CD4-positive, alpha-beta T cell treated with Interleukin-6 at 100 ng/mL for 8 hours (primary cell): ENCODE data around the gene SEC22C.
"Not testable (repeated sequence)": the region's sequence is repeated elsewhere in the genome, so short reads cannot be mapped to it uniquely, and the experiment has no call there.

Experiments used
- DNase-seq: peaks from one replicate; pipeline ENCODE4 v3.0.0-alpha.2; 2020; ENCODE audit warnings: mixed read lengths, low spot score

SEC22C gene

GRCh38 chr3:42581709-42582473, at the start of gene SEC22C:
Gene SEC22C, minus strand, starts transcription at chr3:42581967. Its CDS starts 12,921 bp downstream, at chr3:42569046.
- peak; percentile 96 for DNase-seq

DNA sequence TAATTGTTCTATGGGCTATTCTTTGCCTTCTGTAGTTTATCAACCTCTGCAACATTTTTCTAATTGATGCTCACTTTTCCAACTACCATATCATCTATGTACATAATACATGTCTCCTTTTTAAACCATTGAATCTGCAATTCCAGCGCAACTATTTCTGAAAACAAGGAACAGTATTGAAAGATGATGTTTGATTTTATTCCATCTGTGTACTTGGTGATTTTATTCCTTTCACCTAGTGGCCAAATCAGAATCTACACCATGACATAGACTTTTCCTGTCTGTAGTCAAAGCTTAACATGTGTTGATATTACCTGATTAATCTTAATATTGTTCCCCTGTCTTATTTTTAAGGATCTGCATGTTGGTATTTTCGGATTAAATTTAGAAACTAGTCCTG, 31.7 kb upstream of the SEC22C start:
- DNase-seq, result no peak

- DNase-seq, result no peak
Measured at GRCh38 chr3:42612928-42613327, 31.2 kb upstream of the SEC22C start.

GRCh38 chr3:42612217-42612616, 30.4 kb upstream of the SEC22C start:
- no peak for DNase-seq

DNA sequence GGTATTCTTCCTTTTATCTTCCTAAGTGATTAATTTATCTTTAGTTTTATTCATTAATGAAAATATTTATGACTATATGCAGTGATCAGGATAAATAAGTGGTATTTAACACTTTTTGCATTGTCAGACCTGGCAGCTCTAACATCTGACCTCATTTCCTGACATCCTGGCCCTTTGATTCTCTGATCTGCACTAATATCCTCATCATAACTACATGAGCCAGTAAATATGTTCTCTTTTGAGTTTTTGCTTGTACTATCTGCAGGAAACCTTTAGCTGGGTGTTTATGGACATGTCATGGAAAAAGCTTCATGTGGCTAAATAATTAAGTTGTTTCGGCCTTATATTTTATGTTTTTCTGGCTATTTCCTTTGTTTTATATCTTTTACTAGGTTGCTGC, 29.2 kb upstream of the SEC22C start:
- no peak for DNase-seq

DNA sequence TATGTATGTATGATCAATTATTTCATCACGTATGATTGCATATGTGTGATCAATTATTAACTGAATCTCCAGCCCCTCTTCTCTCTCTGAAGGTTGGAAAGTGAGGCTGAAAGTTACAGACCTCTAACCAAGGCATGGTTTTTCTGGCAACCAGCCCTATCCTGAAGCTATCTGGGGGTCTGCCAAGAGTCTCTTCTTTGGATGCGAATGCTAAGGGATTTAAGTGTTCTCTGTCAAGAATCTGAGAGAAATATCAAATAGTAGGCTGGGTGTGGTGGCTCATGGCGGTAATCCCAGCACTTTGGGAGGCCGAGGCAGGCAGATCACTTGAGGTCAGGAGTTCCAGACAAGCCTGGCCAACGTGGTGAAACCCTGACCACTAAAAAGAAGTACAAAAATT, 26.8 kb upstream of the SEC22C start:
- DNase-seq, result no peak

DNA sequence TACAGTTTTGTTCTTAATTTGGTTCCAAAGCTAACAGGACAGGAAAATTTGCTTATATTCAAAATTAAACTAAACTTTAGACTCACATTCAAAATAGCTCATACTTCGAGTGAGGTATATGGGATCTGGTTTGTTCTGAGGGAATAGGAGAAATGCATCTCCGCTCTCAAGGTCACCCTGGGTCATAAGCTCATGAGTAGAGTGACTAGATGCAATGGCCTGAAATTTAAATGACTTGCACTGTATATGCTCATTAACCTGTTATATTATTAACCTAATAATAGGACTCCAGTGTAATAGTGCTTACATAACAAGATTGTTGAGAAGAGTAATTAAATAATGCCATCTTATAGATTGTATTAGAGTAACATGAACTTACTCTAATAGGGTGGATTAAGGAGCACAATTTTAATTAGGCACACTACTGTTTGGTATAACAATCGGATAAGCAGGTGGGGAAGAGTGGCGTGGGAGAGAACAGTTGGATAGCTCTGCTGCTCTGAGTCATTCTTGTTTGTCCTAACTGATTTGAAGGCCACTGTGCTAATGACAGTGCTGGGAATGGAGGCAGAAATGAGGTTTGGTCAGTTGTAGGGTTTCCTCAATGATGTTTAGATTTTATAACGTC, 23.9 kb upstream of the SEC22C start:
- no peak for DNase-seq

DNA sequence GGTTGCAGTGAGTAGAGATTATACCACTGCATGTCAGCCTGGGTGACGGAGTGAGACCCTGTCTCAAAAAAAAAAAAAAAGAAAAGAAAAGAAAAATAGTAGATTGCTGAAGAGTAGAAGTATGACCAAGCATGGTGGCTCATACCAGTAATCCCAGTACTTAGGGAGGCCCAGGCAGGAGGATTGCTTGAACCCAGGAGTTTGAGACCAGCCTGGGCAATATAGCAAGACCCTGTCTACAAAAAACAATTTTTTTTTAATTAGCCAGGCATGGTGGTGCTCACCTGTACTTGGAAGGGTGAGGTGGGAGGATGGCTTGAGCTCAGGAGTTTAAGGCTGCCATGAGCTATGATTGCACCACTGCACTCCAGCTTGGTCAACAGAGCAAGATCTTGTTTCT, 21.2 kb upstream of the SEC22C start:
- no peak for DNase-seq

- DNase-seq, result no peak
Measured at GRCh38 chr3:42601896-42602581, 20.3 kb upstream of the SEC22C start.

DNA sequence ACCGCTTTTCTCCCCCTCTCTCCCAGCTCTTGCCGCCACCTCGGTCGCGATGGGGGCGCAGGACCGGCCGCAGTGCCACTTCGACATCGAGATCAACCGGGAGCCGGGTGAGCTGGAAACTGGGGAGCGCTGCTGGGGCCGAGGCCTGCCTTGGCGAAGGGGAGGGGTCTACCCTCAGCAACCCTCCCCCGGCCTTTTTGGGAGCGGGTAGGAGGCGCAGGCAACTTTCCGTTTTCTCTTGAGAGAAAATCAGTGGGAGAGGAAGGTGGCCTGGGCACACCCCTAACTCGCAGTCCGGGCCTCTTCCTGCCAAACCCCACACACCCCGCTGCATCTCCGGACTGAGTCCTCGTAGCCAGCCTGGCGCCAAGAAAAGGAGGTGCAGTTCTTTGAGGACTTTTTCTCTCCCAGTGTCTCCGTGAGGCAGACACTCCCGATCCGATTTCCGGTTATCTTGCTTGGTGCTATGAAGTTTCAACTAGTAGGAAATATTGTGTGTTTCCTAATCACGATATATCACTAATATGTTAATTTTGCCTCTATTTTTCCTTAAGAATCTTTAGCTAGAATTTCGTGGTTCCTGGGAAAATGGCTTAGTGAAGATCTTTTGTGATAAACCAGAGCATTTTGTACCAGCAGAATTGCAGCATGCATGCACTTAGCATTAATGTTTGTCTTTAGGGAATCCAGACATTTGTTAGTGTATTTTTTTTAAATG, 19.4 kb upstream of the SEC22C start:
- peak; percentile 43 for DNase-seq

GRCh38 chr3:42600111-42600957, 18.6 kb upstream of the SEC22C start, which contains the start of gene NKTR:
Gene NKTR, plus strand, starts transcription at chr3:42600686. Its CDS starts 321 bp downstream, at chr3:42601007.
- DNase-seq, result peak; percentile 100

DNA sequence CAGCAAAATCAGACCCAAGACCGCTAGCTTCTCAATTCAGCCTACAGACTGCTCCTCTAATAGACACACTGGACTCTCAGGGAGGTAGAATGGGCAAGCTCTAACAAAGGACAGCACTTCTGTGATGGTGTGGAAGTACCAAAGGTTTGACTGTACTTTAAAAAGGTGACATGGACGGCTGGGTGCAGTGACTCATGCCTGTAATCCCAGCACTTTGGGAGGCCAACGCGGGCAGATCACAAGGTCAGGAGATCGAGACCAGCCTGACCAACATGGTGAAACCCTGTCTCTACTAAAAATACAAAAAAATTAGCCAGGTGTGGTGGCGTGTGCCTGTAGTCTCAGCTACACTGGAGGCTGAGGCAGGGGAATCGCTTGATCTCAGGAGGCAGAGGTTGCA, 15.3 kb upstream of the SEC22C start:
- DNase-seq, result not testable (repeated sequence)

DNA sequence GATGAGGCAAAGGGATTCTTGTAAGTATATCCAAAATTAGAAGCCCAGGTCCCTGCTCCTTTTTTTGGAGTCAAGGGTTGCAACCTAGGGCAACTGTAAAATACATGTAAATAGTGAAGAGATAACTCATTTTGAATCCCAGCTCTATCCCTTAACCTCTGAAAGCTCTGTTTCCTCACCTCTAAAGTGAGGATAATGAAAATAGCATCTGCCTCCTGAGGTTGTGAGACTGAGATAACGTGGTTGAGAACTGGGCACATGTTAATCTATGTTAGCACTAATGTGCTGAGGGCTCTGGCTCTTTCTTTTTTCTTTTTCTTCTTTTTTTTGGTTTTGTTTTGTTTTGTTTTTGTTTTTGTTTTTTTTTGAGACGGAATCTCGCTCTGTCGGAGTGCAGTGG, 13.9 kb upstream of the SEC22C start:
- no peak for DNase-seq

DNA sequence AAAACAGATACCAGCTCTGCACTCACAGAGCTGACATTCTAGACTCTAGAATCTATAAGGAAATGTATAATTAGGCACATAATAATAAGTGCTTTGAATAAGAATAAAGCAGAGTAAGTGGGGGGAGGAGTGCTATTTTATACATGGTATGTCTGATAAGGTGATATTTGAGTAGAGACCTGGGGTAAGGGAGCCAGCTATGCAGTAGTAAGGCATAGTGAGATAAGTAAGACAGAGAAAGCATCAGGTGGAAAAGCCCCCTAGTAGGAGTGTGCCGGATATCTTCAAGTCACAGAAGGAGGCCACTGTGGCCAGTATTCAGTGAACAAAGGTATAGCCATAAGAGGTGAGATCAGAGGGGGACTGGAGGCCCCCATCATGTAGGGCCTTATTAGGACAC, 11.9 kb upstream of the SEC22C start:
- DNase-seq, result no peak

DNA sequence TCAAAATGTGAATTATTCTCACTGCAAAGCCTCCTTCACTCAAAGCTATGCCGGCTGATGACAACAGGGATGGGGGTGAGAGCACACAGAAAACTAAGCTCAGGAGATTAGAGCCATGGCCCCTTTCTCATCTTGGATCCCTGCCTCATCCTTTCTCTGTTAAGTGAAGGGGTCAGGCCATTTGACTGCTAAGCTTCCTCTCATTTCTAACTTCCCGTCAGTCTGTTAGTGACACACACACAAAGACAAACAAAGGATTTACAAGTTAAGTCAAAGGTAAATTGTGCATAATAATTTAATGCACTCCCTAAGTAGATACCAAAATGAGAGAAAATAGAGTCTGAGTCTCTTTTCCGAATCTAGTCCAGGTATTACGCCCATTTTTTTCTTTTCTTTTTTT, 10.0 kb upstream of the SEC22C start:
- no peak for DNase-seq

DNA sequence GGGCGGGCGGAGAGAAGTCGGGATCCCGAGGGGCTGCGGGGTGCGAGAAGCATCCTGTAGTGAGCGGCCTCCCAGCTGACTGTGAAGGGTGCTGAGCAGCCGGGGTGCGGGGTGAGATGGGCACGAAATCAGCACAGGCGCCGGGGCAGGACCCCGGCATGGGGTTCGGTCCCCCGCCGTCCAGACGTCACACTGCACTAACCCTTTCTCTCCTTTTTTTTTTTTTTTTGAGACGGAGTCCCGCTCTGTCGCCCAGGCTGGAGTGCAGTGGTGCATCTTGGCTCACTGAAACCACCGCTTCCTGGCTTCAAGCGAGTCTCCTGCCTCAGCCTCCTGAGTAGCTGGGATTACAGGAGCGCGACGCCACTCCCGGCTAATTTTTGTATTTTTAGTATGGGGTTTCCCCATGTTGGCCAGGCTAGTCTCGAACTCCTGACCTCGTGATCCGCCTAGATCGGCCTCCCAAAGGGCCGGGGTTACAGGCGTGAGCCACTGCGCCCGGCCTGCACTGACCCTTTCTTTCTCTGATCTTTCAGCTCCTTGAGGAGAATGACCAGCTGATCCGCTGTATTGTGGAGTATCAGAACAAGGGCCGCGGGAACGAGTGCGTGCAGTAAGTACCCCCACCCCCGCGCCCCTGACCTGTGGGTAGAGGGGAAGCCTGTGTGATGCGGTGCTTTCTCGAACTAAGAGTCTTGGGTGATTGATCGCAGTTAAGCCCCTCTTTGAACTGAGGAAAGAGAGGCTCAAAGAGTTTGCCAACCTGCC, 9.4 kb upstream of the SEC22C start:
- no peak for DNase-seq

DNA sequence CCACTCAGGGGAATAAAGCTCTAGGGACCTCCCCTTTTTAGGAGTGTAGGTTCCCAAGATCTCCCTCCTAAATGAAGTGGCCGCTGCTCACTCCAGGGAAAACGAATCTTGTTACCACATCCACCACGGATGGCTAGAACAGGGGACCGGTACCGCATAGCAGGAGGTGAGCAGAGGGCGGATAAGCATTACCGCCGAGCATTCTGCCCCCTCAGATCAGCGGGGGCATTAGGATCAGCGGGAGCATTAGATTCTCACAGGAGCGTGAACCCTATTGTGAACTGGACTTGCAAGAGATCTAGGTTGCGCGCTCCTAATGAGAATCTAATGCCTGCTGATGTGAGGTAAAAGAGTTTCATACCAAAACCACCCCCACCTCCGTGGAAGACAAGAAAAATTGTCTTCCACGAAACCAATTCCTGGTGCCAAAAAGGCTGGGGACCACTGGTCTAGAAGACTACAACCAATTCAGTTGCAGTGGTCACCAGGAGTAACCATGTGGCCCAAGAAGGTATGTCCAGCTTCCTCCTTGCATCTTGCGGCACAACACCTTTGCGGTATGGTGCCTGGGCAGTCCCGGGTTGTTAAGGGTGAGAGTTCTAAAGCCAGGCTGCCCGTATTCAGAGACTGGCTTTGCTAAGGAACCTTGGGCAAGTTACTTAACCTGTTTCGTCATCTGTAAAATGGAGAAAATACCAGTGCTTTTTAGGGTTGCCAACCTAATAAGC, 7.8 kb upstream of the SEC22C start:
- no peak for DNase-seq

GRCh38 chr3:42588625-42589024, 6.9 kb upstream of the SEC22C start:
- DNase-seq, result no peak

DNA sequence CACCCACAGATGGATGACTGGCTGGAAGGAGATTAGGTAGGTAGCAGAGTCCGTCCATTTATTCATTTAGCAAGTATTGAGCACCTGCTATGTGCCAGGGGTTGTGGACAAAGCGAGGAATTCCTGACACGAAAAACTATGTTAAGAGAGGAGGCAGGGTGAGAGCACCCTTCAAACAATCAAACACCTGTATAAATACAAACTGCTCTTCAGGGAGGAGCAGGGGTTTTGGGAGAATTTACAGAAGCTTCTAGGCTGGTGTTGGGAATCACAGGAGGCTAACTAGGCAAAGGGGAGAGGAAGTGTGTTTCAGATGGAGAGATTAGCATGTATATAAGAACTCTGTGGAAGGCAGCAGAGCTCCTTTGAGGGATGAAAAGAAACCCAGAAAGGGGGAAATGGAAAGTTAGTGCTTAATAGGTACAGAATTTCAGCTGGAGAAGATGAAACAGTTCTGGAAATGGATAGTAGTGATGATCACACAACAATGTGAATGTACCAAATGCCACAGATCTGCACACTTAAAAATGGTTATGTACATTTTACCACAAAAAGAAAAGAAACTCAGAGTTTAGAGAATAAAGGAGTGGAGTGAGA, 805 bp upstream of the SEC22C start:
- DNase-seq, result no peak

DNA sequence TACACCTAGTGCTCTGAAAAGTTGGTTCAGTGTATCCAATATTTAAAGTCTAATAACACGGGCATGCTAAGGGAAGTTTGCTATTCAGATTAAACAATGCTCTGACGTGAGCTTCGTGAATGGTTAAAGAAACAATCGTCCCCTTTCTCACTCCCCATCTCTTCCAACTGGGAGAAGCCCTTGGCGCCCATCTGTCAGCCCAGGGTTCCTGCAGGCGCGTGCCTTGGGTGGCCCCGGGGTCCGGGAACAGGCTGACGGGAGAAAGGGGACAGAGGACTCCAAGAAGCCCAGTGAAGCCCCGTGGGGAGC, 413 bp downstream of the SEC22C start:
- DNase-seq, result no peak
